Kidney (tissue), 14 donors: ENCODE measurements around the gene TMX1. TPM values are rescaled to one million over a fixed set of nuclear protein-coding genes. Genes with fewer than 3 reads are reported as not detected.

Experiments
- DNase-seq, 5 donors: peaks; one replicate each; pipeline ENCODE4 v3.0.0-alpha.2; 2013 to 2020
- FAIRE-seq: peaks from 2 replicates; lab custom pipeline; 2012; peaks lifted over from hg19 to GRCh38; lab: Jason Lieb, UNC
- H3K27ac ChIP-seq, 2 donors: one replicate each; pipeline ENCODE4 v1.7.0; 2013; ENCODE audit warnings: low read depth in 2 of 2, low read length in 2 of 2, inconsistent platforms in 1 of 2
- H3K27me3 ChIP-seq: one replicate; pipeline ENCODE4 v1.7.1; 2013; ENCODE audit warnings: low read length, inconsistent platforms; ENCODE audit not compliant: control insufficient read depth, insufficient read depth
- H3K36me3 ChIP-seq, 3 donors: one replicate each; pipeline versions ENCODE4 v1.7.0 to v1.7.1; 2013; ENCODE audit warnings: low read length in 3 of 3, control low read depth in 1 of 3, inconsistent platforms in 1 of 3; ENCODE audit not compliant: insufficient read depth in 3 of 3, control insufficient read depth in 2 of 3
- H3K4me1 ChIP-seq, 3 donors: one replicate each; pipeline versions ENCODE4 v1.7.0 to v1.7.1; 2013; ENCODE audit warnings: low read length in 3 of 3, inconsistent platforms in 1 of 3, low read depth in 1 of 3; ENCODE audit not compliant: control insufficient read depth in 2 of 3, insufficient read depth in 2 of 3
- H3K4me3 ChIP-seq, 3 donors: one replicate each; pipeline versions ENCODE4 v1.7.0 to v1.8.1; 2013; ENCODE audit warnings: low read length in 3 of 3, control low read depth in 1 of 3, inconsistent platforms in 1 of 3
- H3K9ac ChIP-seq, 3 donors: one replicate each; pipeline versions ENCODE4 v1.7.0 to v1.7.1; 2013; ENCODE audit warnings: low read length in 3 of 3, control low read depth in 1 of 3, inconsistent platforms in 1 of 3
- H3K9me3 ChIP-seq, 3 donors: one replicate each; pipeline versions ENCODE4 v1.7.0 to v1.7.1; 2013; ENCODE audit warnings: low read length in 3 of 3, control low read depth in 1 of 3, inconsistent platforms in 1 of 3; ENCODE audit not compliant: control insufficient read depth in 2 of 3, insufficient read depth in 1 of 3
- intact Hi-C: fragments of 100-400 bp; cut with DNase I; formaldehyde crosslinking; loops from one replicate; pipeline ENCODE4 v1.11.1; 2022
- polyA plus RNA-seq: library from polyadenylated mRNA; stranded (reverse); fragments of 350-450 nt; fragmentation: Illumina TruSeq; extraction: RNeasy Lipid Tissue Mini Kit (QIAGEN cat#74804); gene quantifications from one replicate; pipeline ENCODE4 v1.2.3, GENCODE V29; 2014; ENCODE audit warnings: low read depth, low replicate concordance; ENCODE audit not compliant: insufficient read depth
- total RNA-seq: library from RNA; stranded (reverse); fragmentation: NEBNext Ultra II Directional; extraction: Animal tissue kit (Norgen Biotek cat#: 25700); gene quantifications from one replicate; pipeline ENCODE4 v1.2.1, GENCODE V29; 2021
- TF ChIP-seq, protein P1 (sequence below): IDR thresholded peaks from 3 replicates; pipeline ENCODE4 v1.5.1; 2012; ENCODE audit warnings: mild to moderate bottlenecking, moderate library complexity, borderline replicate concordance; ENCODE audit not compliant: insufficient read depth; ENCODE audit errors: extremely low read depth
- donor health status: control.
- donor health status: control.
- donor health status: control.
- donor health status: control.
- donor health status: control.
- donor health status: DM: yes; HTN: yes; CAD: no.
- donor health status: Normal renal cell carcinoma (clear cell type).

The TMX1 gene
- total and polyA plus RNA-seq, 2 donors from 2014 or later: 12.3 to 31.6 TPM

DNA sequence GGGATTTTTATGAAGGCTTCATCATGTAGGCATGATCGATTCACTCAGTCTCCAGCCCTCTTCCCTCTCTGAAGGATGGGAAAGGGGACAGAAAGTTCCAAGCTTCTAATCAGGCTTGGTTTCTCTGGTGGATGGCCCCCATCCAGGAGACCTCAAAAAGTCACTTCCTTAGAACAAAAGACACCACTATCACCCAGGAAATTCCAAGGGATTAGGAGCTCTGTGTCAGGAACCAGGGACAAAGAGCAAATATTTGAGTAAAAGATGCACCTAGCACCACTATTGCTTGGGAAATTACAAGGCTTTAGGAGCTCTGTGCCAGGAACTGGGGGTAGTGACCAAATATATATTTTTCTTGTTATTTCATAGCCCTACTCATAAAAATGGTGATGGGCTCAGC is 33.6 kb upstream of the TMX1 start:
- Histone ChIP-seq H3K4me1 (no peaks in the 10 kb centered on the region), H3K27ac (no peak overlapping the region), H3K9ac (no peak overlapping the region), H3K36me3 (no peaks in the 10 kb centered on the region), H3K4me3 (no peak overlapping the region), H3K27me3 (no peaks in the 10 kb centered on the region), H3K9me3 (no peaks in the 10 kb centered on the region)
- no peak for DNase-seq
- no peak for FAIRE-seq
- TF ChIP-seq, protein P1, sequence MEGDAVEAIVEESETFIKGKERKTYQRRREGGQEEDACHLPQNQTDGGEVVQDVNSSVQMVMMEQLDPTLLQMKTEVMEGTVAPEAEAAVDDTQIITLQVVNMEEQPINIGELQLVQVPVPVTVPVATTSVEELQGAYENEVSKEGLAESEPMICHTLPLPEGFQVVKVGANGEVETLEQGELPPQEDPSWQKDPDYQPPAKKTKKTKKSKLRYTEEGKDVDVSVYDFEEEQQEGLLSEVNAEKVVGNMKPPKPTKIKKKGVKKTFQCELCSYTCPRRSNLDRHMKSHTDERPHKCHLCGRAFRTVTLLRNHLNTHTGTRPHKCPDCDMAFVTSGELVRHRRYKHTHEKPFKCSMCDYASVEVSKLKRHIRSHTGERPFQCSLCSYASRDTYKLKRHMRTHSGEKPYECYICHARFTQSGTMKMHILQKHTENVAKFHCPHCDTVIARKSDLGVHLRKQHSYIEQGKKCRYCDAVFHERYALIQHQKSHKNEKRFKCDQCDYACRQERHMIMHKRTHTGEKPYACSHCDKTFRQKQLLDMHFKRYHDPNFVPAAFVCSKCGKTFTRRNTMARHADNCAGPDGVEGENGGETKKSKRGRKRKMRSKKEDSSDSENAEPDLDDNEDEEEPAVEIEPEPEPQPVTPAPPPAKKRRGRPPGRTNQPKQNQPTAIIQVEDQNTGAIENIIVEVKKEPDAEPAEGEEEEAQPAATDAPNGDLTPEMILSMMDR: no peak
- intact Hi-C loops: no loop called here

DNA sequence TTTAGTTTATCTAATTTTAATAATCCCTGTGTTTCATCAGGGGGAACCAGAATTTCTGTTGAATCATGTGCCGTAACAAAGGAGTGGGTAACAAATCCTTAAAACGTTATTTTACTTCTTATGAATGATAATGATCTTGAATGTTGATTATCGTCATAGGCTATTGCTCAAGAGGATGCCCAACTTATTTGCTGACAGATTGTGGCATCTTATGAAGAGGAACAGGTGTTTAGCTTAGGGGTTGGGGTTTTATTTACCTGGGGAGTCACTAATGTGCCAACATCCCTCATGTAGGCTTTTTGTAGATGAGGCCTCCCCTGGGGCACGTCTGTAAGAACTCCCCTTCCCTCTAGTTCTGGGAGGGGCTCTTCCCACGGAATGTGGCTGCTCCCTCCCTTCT is 32.4 kb upstream of the TMX1 start:
- TF ChIP-seq, protein P1: no peak
- no peak for DNase-seq
- H3K27ac ChIP-seq: no peak overlapping the region
- intact Hi-C loops: no loop called here
- H3K27me3 ChIP-seq: no peaks in the 10 kb centered on the region
- no peak overlapping the region for H3K9ac ChIP-seq
- no peaks in the 10 kb centered on the region for H3K9me3 ChIP-seq
- no peaks in the 10 kb centered on the region for H3K36me3 ChIP-seq
- H3K4me1 ChIP-seq: no peaks in the 10 kb centered on the region
- H3K4me3 ChIP-seq: no peak overlapping the region
- FAIRE-seq: no peak

DNA sequence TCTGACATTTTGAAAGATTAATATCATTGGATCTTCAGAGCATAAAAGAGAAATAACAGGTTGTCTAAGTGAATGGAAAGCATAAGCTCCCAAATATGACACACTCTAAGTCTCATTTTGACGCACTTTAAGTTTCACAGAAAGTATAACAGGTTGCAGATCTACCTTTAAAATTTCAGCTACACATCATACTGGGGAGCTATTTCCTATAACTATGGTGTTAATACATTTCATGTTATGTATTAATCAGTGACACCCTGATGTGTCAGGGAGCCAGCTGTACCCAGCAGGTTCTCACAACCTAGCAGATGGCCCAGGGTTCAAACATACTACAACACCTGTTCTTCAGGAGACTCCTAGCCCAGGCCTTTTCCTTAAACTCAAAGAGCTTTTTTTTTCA is 31.1 kb upstream of the TMX1 start:
- intact Hi-C loops: no loop called here
- DNase-seq (no peak), FAIRE-seq (no peak)
- no peak overlapping the region for H3K9ac ChIP-seq
- H3K27me3 ChIP-seq: no peaks in the 10 kb centered on the region
- no peak overlapping the region for H3K27ac ChIP-seq
- H3K4me1 ChIP-seq: no peaks in the 10 kb centered on the region
- H3K9me3 ChIP-seq: no peaks in the 10 kb centered on the region
- H3K36me3 ChIP-seq: no peaks in the 10 kb centered on the region
- TF ChIP-seq, protein P1: no peak
- H3K4me3 ChIP-seq: no peak overlapping the region

DNA sequence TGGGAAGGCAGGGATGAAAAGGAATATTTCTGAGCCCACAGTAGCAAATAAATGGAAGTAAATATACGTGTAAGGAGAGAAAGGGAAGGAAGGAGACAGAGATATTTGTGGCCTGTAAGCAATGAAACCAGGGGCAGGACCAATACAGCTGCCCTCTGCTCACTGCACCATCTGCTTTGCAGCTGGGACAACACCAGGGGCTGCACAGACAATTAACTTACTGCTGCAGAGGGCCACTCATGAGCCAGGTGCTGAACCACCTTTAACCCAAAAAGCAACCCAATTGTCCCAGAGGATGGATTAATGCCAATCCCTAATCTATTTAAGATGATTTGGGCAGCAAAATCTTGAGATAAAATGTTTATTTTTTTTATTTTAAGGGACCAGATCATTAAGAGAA is 30.6 kb upstream of the TMX1 start:
- H3K27me3 ChIP-seq: no peaks in the 10 kb centered on the region
- H3K27ac ChIP-seq: no peak overlapping the region
- intact Hi-C loops: no loop called here
- no peak overlapping the region for H3K4me3 ChIP-seq
- H3K9me3 ChIP-seq: no peaks in the 10 kb centered on the region
- H3K4me1 ChIP-seq: no peaks in the 10 kb centered on the region
- DNase-seq (peak in 2 of 5 donors; percentile 7 to 16), FAIRE-seq (no peak)
- TF ChIP-seq, protein P1: no peak
- no peak overlapping the region for H3K9ac ChIP-seq
- H3K36me3 ChIP-seq: no peaks in the 10 kb centered on the region
